OCI-LY7 (cell line): ENCODE measurements around the gene IFT25. TPM values are rescaled to one million over a fixed set of nuclear protein-coding genes. Genes with fewer than 3 reads are reported as not detected.

Experiments used
- BruUV-seq: library from RNA; stranded (reverse); fragments of 400-500 nt; replicated peaks from 2 replicates; lab custom pipeline; 2021; lab: Mats Ljungman, UMichigan
- CTCF ChIA-PET: fragments of 300-600 bp; sonication (Branson Sonifier 250); formaldehyde crosslinking; loops from one replicate; lab custom pipeline; 2022; ENCODE audit warnings: antibody characterized with exemption; ENCODE audit not compliant: unreplicated experiment; lab: Charles Lee
- POLR2A ChIA-PET: fragments of 300-600 bp; sonication (Branson Sonifier 250); formaldehyde crosslinking; loops from one replicate; lab custom pipeline; 2022; ENCODE audit warnings: antibody characterized with exemption; lab: Charles Lee
- DNase-seq: peaks from one replicate; pipeline ENCODE4 v3.0.0-alpha.2; 2015; ENCODE audit warnings: low spot score
- H2AFZ ChIP-seq: fragments of 200-600 bp; sonication (generic), shearing (Covaris generic); 2 replicates; pipeline ENCODE4 v1.6.1; 2014; ENCODE audit warnings: mild to moderate bottlenecking, antibody characterized with exemption, low read length, moderate library complexity
- H3K27ac ChIP-seq: fragments of 200-600 bp; sonication (generic); 2 replicates; pipeline ENCODE4 v1.5.1; 2014; ENCODE audit warnings: mixed run types, low read depth, mild to moderate bottlenecking, moderate library complexity, low read length, inconsistent platforms; ENCODE audit not compliant: poor library complexity, severe bottlenecking
- H3K36me3 ChIP-seq: fragments of 200-600 bp; sonication (generic); 2 replicates; pipeline ENCODE4 v1.6.1; 2014; ENCODE audit warnings: mild to moderate bottlenecking, antibody characterized with exemption, low read length, moderate library complexity, mixed read lengths; ENCODE audit not compliant: insufficient read depth
- H3K4me1 ChIP-seq: fragments of 200-600 bp; sonication (generic); 2 replicates; pipeline ENCODE4 v1.5.1; 2014; ENCODE audit warnings: mild to moderate bottlenecking, low read length; ENCODE audit not compliant: insufficient read depth, poor library complexity, severe bottlenecking
- H3K4me2 ChIP-seq: fragments of 200-600 bp; sonication (generic); 2 replicates; pipeline ENCODE4 v1.6.1; 2014; ENCODE audit warnings: mild to moderate bottlenecking, low read length
- H3K4me3 ChIP-seq: fragments of 200-600 bp; sonication (generic); 2 replicates; pipeline ENCODE4 v1.5.1; 2014; ENCODE audit warnings: mild to moderate bottlenecking, low read depth, low read length; ENCODE audit not compliant: poor library complexity, severe bottlenecking
- H3K79me2 ChIP-seq: fragments of 200-600 bp; sonication (generic); 2 replicates; pipeline ENCODE4 v1.6.1; 2016; ENCODE audit warnings: low read depth, mild to moderate bottlenecking, low read length, moderate library complexity, mixed read lengths; ENCODE audit not compliant: insufficient read depth
- H3K9me2 ChIP-seq: fragments of 200-600 bp; sonication (generic); 2 replicates; pipeline ENCODE4 v1.6.1; 2016; ENCODE audit warnings: mild to moderate bottlenecking, low read length, mixed read lengths; ENCODE audit not compliant: insufficient read depth
- H3K9me3 ChIP-seq: fragments of 200-600 bp; sonication (generic); 2 replicates; pipeline ENCODE4 v1.6.1; 2014; ENCODE audit warnings: mild to moderate bottlenecking, mixed run types, low read length, mixed read lengths
- H4K20me1 ChIP-seq: fragments of 200-600 bp; sonication (generic); 2 replicates; pipeline ENCODE4 v1.6.1; 2014; ENCODE audit warnings: mild to moderate bottlenecking, antibody characterized with exemption, low read length, moderate library complexity, mixed read lengths; ENCODE audit not compliant: insufficient read depth
- EZH2phosphoT487 ChIP-seq: fragments of 200-600 bp; sonication (generic); IDR thresholded peaks from 2 replicates; pipeline ENCODE4 v1.6.1; 2018; ENCODE audit warnings: low read depth, borderline replicate concordance, mild to moderate bottlenecking, mixed run types, antibody characterized with exemption, low read length, moderate library complexity, mixed read lengths
- intact Hi-C: fragments of 100-400 bp; cut with micrococcal nuclease; formaldehyde crosslinking; loops from one replicate; pipeline ENCODE4 v1.10.0; 2022; ENCODE audit not compliant: unreplicated experiment
- total RNA-seq, 2 experiments: library from RNA; depleted of rRNA in 1 of 2; stranded (reverse); fragments of >200 nt in 1 of 2; shearing (Covaris generic) in 1 of 2; gene quantifications; 2 replicates each; pipeline ENCODE4 v1.2.3, GENCODE V29; 2014 to 2022
- TF ChIP-seq, protein P1 (sequence below): fragments of 200-600 bp; sonication (generic); conservative IDR thresholded peaks from 2 replicates; pipeline ENCODE4 v1.5.1; 2014; ENCODE audit warnings: mild to moderate bottlenecking, antibody characterized with exemption, low read length, moderate library complexity, mixed read lengths

IFT25 gene
- total RNA-seq, 2 experiments from 2014 or later: 45.4 to 57.0 TPM

DNA sequence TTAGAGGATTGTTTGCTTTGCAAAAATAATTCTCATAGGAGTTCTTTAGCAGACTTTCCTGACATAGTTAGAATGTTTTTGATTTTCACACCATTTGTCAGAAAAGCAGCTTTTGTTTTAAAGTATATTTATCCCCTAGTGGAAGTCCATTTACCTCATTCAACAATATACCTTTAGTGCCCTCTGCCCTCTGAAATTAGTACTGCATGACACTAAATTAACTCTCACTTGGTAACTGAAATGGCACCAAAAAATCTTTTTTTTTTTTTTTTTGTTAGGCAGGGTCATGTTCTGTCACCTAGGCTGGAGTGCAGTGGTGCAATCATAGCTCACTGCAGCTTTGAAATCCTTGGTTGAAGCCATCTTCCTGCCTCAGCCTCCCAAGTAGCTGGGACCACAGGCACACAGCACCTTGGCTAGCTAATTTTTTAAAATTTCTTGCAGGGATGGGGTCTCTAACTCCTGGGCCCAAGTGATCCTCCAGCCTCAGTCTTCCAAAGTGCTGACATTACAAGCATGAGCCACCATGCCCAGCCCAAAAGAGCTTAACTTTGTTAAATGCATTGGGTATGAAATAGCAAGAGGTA, 14.3 kb upstream of the IFT25 start:
- CTCF ChIA-PET: interaction anchor here (1.0 to 1.5 kb wide), 3 partner anchors 13 to 99 kb away, joined by 4 to 15 read pairs (median 6); partner anchors contain the start of gene IFT25
- DNase-seq: peak; percentile 55
- no TSS peak for BruUV-seq
- H3K4me2 ChIP-seq: no peak overlapping the region
- H4K20me1 ChIP-seq: no peaks in the 10 kb centered on the region
- intact Hi-C loops: loop anchor here (1.0 kb wide), 1 partner anchor 98 kb away; no protein-coding TSS in a partner anchor
- TF ChIP-seq EZH2phosphoT487: no peak
- TF ChIP-seq, protein P1, sequence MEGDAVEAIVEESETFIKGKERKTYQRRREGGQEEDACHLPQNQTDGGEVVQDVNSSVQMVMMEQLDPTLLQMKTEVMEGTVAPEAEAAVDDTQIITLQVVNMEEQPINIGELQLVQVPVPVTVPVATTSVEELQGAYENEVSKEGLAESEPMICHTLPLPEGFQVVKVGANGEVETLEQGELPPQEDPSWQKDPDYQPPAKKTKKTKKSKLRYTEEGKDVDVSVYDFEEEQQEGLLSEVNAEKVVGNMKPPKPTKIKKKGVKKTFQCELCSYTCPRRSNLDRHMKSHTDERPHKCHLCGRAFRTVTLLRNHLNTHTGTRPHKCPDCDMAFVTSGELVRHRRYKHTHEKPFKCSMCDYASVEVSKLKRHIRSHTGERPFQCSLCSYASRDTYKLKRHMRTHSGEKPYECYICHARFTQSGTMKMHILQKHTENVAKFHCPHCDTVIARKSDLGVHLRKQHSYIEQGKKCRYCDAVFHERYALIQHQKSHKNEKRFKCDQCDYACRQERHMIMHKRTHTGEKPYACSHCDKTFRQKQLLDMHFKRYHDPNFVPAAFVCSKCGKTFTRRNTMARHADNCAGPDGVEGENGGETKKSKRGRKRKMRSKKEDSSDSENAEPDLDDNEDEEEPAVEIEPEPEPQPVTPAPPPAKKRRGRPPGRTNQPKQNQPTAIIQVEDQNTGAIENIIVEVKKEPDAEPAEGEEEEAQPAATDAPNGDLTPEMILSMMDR: peak; percentile 90
- no peaks in the 10 kb centered on the region for H3K79me2 ChIP-seq
- POLR2A ChIA-PET: interaction anchor here (0.6 to 4.0 kb wide), 9 partner anchors 9 to 538 kb away, joined by 3 to 12 read pairs (median 5); partner anchors contain the start of genes IFT25 and LRRC42
- no peak overlapping the region for H3K4me3 ChIP-seq
- no peaks in the 10 kb centered on the region for H3K9me2 ChIP-seq
- no peaks in the 10 kb centered on the region for H3K9me3 ChIP-seq
- H3K36me3 ChIP-seq: peaks cover 55% of the 10 kb centered on the region
- no peak overlapping the region for H2AFZ ChIP-seq
- no peaks in the 10 kb centered on the region for H3K4me1 ChIP-seq
- no peak overlapping the region for H3K27ac ChIP-seq

DNA sequence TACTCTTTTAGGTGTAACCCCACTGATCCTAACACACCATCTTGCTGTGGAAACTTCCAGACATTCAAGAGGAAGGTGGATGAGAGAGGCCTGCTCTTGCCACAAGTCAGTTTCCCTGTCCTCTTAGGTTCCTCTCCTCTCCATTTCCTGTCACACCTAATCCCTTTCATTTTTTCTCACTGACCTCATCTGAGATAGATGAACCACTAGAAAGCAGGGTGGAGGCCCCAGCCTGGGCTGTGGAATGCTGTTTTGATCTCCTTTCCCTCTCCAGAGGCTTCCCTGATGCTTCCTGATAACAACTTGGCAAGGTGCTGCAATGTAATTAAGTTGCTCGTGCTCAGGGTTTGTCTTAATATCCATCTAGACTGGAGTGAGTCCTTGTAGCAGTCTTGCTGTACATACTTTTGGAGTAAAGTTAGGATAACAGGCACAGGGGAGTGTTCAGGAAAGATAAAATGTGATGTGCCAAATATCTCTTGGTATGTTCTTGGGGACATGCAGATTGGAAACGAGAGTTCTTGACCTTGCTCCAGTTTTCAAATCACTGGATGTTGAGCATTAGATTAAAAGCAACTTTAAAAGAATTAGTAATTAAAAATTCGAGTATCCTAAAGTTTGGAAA, 11.8 kb upstream of the IFT25 start:
- H3K9me3 ChIP-seq: no peaks in the 10 kb centered on the region
- intact Hi-C loops: no loop called here
- H3K36me3 ChIP-seq: peaks cover 65% of the 10 kb centered on the region; the same call in 1 of the 2 replicates
- H3K79me2 ChIP-seq: no peaks in the 10 kb centered on the region
- TF ChIP-seq EZH2phosphoT487: no peak
- TF ChIP-seq, protein P1: no peak
- no peak overlapping the region for H2AFZ ChIP-seq
- H3K4me2 ChIP-seq: no peak overlapping the region
- no TSS peak for BruUV-seq
- H3K9me2 ChIP-seq: no peaks in the 10 kb centered on the region
- CTCF ChIA-PET: no interaction called here
- no peak overlapping the region for H3K4me3 ChIP-seq
- H3K27ac ChIP-seq: no peak overlapping the region
- no peaks in the 10 kb centered on the region for H3K4me1 ChIP-seq
- DNase-seq: no peak
- POLR2A ChIA-PET: no interaction called here
- H4K20me1 ChIP-seq: no peaks in the 10 kb centered on the region
